Upper lobe of right lung (tissue), 1 donor: Measurements from ENCODE around the gene TRAPPC6A. TPM values are rescaled to one million over a fixed set of nuclear protein-coding genes. Genes with fewer than 3 reads are reported as not detected.

Experiments used
- ATAC-seq: fragments of 200-7000 bp; cut with Tn5 transposase; one replicate; pipeline ENCODE4 v1.9.1; 2020; ENCODE audit warnings: mild to moderate bottlenecking, moderate library complexity
- DNase-seq: peaks from one replicate; pipeline ENCODE4 v3.0.0-alpha.2; 2020
- H3K27ac ChIP-seq: fragments of 200-600 bp; one replicate; pipeline ENCODE4 v1.8.0; 2022
- H3K27me3 ChIP-seq: fragments of 200-600 bp; one replicate; pipeline ENCODE4 v1.8.0; 2022; ENCODE audit warnings: mild to moderate bottlenecking
- H3K36me3 ChIP-seq: fragments of 200-600 bp; one replicate; pipeline ENCODE4 v1.8.0; 2022
- H3K4me1 ChIP-seq: fragments of 200-600 bp; one replicate; pipeline ENCODE4 v1.8.0; 2022
- H3K4me3 ChIP-seq: fragments of 200-600 bp; one replicate; pipeline ENCODE4 v1.8.0; 2022; ENCODE audit warnings: mild to moderate bottlenecking
- H3K9me3 ChIP-seq: fragments of 200-600 bp; one replicate; pipeline ENCODE4 v1.8.0; 2022
- intact Hi-C: fragments of 100-400 bp; cut with DNase I; formaldehyde crosslinking; loops from one replicate; pipeline ENCODE4 v1.11.0; 2022
- total RNA-seq: library from RNA; stranded (reverse); fragmentation: NEBNext Ultra II Directional; extraction: Animal tissue kit (Norgen Biotek cat#: 25700); gene quantifications from one replicate; pipeline ENCODE4 v1.2.1, GENCODE V29; 2021
- TF ChIP-seq, protein P1 (sequence below): fragments of 200-600 bp; IDR thresholded peaks from one replicate; pipeline ENCODE4 v1.8.0; 2022; ENCODE audit warnings: antibody characterized with exemption
- donor health status: DM: no; HTN: yes; CAD: no; lungs with severe emphysema.

TRAPPC6A gene
- total RNA-seq, 1 donor from 2014 or later = 16.9 TPM

- intact Hi-C loops = no loop called here
- H3K27me3 ChIP-seq = peaks cover 34% of the 10 kb centered on the region
These were observed 35.0 kb upstream of the TRAPPC6A start for GRCh38 chr19:45213031-45213430.

DNA sequence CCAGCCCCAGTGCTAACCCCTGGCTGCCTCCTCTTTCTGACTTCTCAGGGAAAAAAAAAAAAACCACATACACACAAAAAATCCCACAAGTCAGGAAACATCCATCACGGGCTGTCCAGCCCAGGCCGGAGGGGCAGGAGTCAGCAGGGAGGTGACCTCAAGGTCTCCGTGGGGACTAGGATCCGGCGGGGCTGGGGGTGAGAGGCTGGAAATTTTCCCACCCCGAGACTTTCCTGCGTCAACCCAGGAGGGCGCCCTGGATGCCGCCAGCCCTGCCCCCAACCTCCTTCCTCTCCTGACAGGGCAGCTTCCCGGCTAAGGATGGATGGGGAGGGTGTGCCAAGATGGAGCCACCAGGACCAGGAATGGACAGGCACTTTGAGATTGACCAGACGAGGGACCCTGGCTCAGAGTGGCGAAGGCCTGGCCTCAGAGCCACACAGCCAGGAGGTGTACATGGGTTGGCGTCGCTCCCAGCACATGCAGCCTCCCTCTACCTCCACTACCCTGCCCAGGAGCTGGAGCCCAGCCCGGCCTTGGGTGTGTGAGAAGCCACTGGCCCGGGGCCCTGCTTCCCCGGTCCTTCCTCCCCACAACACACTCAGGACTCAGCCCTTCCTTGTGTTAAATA is 33.8 kb upstream of the TRAPPC6A start:
- Histone ChIP-seq H3K9me3 (no peaks in the 10 kb centered on the region), H3K4me3 (no peak overlapping the region), H3K27ac (no peak overlapping the region), H3K36me3 (no peaks in the 10 kb centered on the region), H3K4me1 (peaks cover 31% of the 10 kb centered on the region), H3K27me3 (peaks cover 23% of the 10 kb centered on the region)
- intact Hi-C loops = no loop called here
- DNase-seq = peak; percentile 76
- TF ChIP-seq, protein P1, sequence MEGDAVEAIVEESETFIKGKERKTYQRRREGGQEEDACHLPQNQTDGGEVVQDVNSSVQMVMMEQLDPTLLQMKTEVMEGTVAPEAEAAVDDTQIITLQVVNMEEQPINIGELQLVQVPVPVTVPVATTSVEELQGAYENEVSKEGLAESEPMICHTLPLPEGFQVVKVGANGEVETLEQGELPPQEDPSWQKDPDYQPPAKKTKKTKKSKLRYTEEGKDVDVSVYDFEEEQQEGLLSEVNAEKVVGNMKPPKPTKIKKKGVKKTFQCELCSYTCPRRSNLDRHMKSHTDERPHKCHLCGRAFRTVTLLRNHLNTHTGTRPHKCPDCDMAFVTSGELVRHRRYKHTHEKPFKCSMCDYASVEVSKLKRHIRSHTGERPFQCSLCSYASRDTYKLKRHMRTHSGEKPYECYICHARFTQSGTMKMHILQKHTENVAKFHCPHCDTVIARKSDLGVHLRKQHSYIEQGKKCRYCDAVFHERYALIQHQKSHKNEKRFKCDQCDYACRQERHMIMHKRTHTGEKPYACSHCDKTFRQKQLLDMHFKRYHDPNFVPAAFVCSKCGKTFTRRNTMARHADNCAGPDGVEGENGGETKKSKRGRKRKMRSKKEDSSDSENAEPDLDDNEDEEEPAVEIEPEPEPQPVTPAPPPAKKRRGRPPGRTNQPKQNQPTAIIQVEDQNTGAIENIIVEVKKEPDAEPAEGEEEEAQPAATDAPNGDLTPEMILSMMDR = no peak
- ATAC-seq = peak; percentile 79

More at GRCh38 chr19:45213031-45213430, 35.0 kb upstream of the TRAPPC6A start:
- no peaks in the 10 kb centered on the region for H3K36me3 ChIP-seq
- peak overlapping the region; percentile 11 for H3K27ac ChIP-seq
- H3K9me3 ChIP-seq = no peaks in the 10 kb centered on the region
- TF ChIP-seq, protein P1 = no peak
- DNase-seq (no peak), ATAC-seq (no peak)
- H3K4me1 ChIP-seq = peaks cover 31% of the 10 kb centered on the region
- no peak overlapping the region for H3K4me3 ChIP-seq

DNA sequence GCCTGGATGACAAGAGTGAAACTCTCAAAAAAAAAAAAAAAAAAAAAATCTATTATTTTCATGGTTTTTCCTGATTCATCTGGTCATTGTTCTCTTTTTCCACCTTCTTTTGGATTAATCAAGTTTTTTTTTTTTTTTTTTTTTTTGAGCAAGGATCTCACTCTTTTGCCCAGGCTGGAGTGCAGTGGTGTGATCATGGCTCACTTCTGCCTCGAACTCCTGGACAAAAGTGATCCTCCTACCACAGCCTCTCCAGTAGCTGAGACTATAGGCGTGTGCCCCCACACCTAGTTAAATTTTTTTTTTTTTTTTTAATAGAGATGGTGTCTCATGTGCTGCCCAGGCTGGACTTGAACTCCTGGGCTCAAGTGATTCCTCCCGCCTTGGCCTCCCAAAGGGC is 28.3 kb upstream of the TRAPPC6A start:
- no peak for DNase-seq

GRCh38 chr19:45205810-45206209 is 27.8 kb upstream of the TRAPPC6A start:
- TF ChIP-seq, protein P1 = no peak
- H3K27ac ChIP-seq = no peak overlapping the region
- H3K36me3 ChIP-seq = no peaks in the 10 kb centered on the region
- intact Hi-C loops = no loop called here
- no peak overlapping the region for H3K4me3 ChIP-seq
- ATAC-seq = no peak
- H3K27me3 ChIP-seq = no peaks in the 10 kb centered on the region
- peaks cover 11% of the 10 kb centered on the region for H3K4me1 ChIP-seq
- no peaks in the 10 kb centered on the region for H3K9me3 ChIP-seq
- DNase-seq = no peak

More for the DNA sequence above, 28.3 kb upstream of the TRAPPC6A start:
- Histone ChIP-seq H3K4me3 (no peak overlapping the region), H3K27ac (no peak overlapping the region), H3K36me3 (no peaks in the 10 kb centered on the region), H3K4me1 (peaks cover 15% of the 10 kb centered on the region), H3K9me3 (no peaks in the 10 kb centered on the region), H3K27me3 (no peaks in the 10 kb centered on the region)
- intact Hi-C loops = no loop called here
- TF ChIP-seq, protein P1 = no peak
- ATAC-seq = no peak

DNA sequence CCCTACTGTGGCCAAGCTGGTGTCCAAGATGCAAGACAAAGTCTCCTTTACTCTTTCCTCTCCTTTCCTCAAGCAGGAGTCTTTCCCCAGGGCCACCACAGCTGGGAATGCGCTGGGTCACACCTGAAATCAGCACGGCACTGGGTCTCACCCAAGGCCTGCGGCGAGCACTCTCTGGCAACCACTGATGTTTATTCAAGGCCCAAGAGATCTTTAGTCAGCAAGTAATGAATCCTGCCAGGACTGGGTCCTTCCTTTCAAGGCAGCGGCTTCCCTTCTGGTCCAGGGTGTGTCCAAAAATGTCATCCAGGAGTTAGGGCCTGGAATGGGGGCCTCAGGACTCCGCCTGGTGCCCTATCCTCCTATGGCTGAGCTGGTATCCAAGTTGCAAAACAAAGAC is 24.6 kb upstream of the TRAPPC6A start:
- no peak for DNase-seq
- Histone ChIP-seq H3K36me3 (no peaks in the 10 kb centered on the region), H3K4me3 (no peak overlapping the region), H3K4me1 (peaks cover 8% of the 10 kb centered on the region), H3K27me3 (no peaks in the 10 kb centered on the region), H3K9me3 (no peaks in the 10 kb centered on the region), H3K27ac (no peak overlapping the region)
- intact Hi-C loops = no loop called here
- ATAC-seq = peak; percentile 48
- TF ChIP-seq, protein P1 = no peak
